ENCODE results near the gene PACSIN1.
"Not testable (repeated sequence)": the region's sequence is repeated elsewhere in the genome, so short reads cannot be mapped to it uniquely, and the experiment has no call there.

The PACSIN1 gene

GRCh38 chr6:34474754-34475153 is 8.9 kb downstream of the PACSIN1 start:
- Histone ChIP-seq H3K27ac (no peak overlapping the region), H3K36me3 (ENCODE audit: insufficient read depth, low read length) (no peaks in the 10 kb centered on the region), H3K9me3 (ENCODE audit: low read depth, low read length) (no peaks in the 10 kb centered on the region), H3K9ac (ENCODE audit: insufficient read length) (no peak overlapping the region), H3K4me3 (no peak overlapping the region)
- DNase-seq (ENCODE audit: low read depth, low spot score), result no peak
- TF ChIP-seq POLR2AphosphoS5 (IDR thresholded peaks at IDR 0.05; ENCODE audit: borderline replicate concordance, low read depth, low read length) (no peak), EZH2 (IDR thresholded peaks at IDR 0.05) (no peak), FOXP2 (optimal IDR thresholded peaks at IDR 0.05; ENCODE audit: control extremely low read depth, extremely low read length, insufficient read depth) (no peak)

GRCh38 chr6:34475238-34475682 is 9.4 kb downstream of the PACSIN1 start:
- Histone ChIP-seq H3K9ac (ENCODE audit: insufficient read length) (no peak overlapping the region), H3K36me3 (ENCODE audit: insufficient read depth, low read length) (no peaks in the 10 kb centered on the region), H3K9me3 (ENCODE audit: low read depth, low read length) (no peaks in the 10 kb centered on the region), H3K4me3 (no peak overlapping the region), H3K27ac (no peak overlapping the region)
- no peak for DNase-seq (ENCODE audit: low read depth, low spot score)
- no peak for TF ChIP-seq POLR2AphosphoS5 (IDR thresholded peaks at IDR 0.05; ENCODE audit: borderline replicate concordance, low read depth, low read length)
- TF ChIP-seq FOXP2 (optimal IDR thresholded peaks at IDR 0.05; ENCODE audit: control extremely low read depth, extremely low read length, insufficient read depth), result no peak
- no peak for TF ChIP-seq EZH2 (IDR thresholded peaks at IDR 0.05)

GRCh38 chr6:34475767-34476328 is 10.0 kb downstream of the PACSIN1 start:
- Histone ChIP-seq H3K9ac (ENCODE audit: insufficient read length) (no peak overlapping the region), H3K36me3 (ENCODE audit: insufficient read depth, low read length) (no peaks in the 10 kb centered on the region), H3K27ac (no peak overlapping the region), H3K9me3 (ENCODE audit: low read depth, low read length) (no peaks in the 10 kb centered on the region), H3K4me3 (no peak overlapping the region)
- TF ChIP-seq POLR2AphosphoS5 (IDR thresholded peaks at IDR 0.05; ENCODE audit: borderline replicate concordance, low read depth, low read length) (no peak), FOXP2 (optimal IDR thresholded peaks at IDR 0.05; ENCODE audit: control extremely low read depth, extremely low read length, insufficient read depth) (no peak), EZH2 (IDR thresholded peaks at IDR 0.05) (no peak)
- no peak for DNase-seq (ENCODE audit: low read depth, low spot score)

- no peak overlapping the region for H3K9ac ChIP-seq (ENCODE audit: insufficient read length)
- no peak overlapping the region for H3K27ac ChIP-seq
- H3K36me3 ChIP-seq (ENCODE audit: insufficient read depth, low read length), result no peaks in the 10 kb centered on the region
- H3K4me3 ChIP-seq, result no peak overlapping the region
- TF ChIP-seq EZH2 (IDR thresholded peaks at IDR 0.05) (no peak), POLR2AphosphoS5 (IDR thresholded peaks at IDR 0.05; ENCODE audit: borderline replicate concordance, low read depth, low read length) (no peak), FOXP2 (optimal IDR thresholded peaks at IDR 0.05; ENCODE audit: control extremely low read depth, extremely low read length, insufficient read depth) (no peak)
- no peaks in the 10 kb centered on the region for H3K9me3 ChIP-seq (ENCODE audit: low read depth, low read length)
- no peak for DNase-seq (ENCODE audit: low read depth, low spot score)
Observed at GRCh38 chr6:34476447-34476846, 10.6 kb downstream of the PACSIN1 start.

DNA sequence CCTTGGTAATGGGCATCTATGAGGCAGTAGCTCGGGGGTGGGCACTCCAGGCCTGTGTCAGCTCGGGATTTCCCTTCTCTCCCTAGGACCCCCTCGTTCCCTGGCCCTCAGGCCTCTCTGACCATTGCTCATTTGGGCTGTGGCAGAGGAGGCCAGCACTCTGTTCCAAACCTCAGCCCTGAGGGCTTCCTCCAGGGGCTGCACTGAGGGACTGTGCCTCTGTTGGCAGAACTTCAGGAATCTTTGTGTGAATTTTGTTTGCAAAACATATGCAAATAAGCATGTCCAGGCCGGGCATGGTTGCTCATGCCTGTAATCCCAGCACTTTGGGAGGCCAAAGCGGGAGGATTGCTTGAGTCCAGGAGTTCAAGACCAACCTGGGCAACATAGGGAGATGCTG is 11.0 kb downstream of the PACSIN1 start:
- no peak for DNase-seq (ENCODE audit: low read depth, low spot score)
- Histone ChIP-seq H3K27ac (no peak overlapping the region), H3K9ac (ENCODE audit: insufficient read length) (no peak overlapping the region), H3K9me3 (ENCODE audit: low read depth, low read length) (no peaks in the 10 kb centered on the region), H3K4me3 (no peak overlapping the region), H3K36me3 (ENCODE audit: insufficient read depth, low read length) (no peaks in the 10 kb centered on the region)
- TF ChIP-seq POLR2AphosphoS5 (IDR thresholded peaks at IDR 0.05; ENCODE audit: borderline replicate concordance, low read depth, low read length) (no peak), FOXP2 (optimal IDR thresholded peaks at IDR 0.05; ENCODE audit: control extremely low read depth, extremely low read length, insufficient read depth) (no peak), EZH2 (IDR thresholded peaks at IDR 0.05) (no peak)

- no peaks in the 10 kb centered on the region for H3K9me3 ChIP-seq (ENCODE audit: low read depth, low read length)
- DNase-seq (ENCODE audit: low read depth, low spot score), result no peak
- H3K4me3 ChIP-seq, result no peak overlapping the region
- no peak overlapping the region for H3K27ac ChIP-seq
- no peak overlapping the region for H3K9ac ChIP-seq (ENCODE audit: insufficient read length)
- TF ChIP-seq POLR2AphosphoS5 (IDR thresholded peaks at IDR 0.05; ENCODE audit: borderline replicate concordance, low read depth, low read length) (no peak), EZH2 (IDR thresholded peaks at IDR 0.05) (no peak), FOXP2 (optimal IDR thresholded peaks at IDR 0.05; ENCODE audit: control extremely low read depth, extremely low read length, insufficient read depth) (no peak)
- no peaks in the 10 kb centered on the region for H3K36me3 ChIP-seq (ENCODE audit: insufficient read depth, low read length)
Observed at GRCh38 chr6:34478796-34479195, 12.9 kb downstream of the PACSIN1 start.

- DNase-seq (ENCODE audit: low read depth, low spot score); H3K9ac ChIP-seq (ENCODE audit: insufficient read length); H3K36me3 ChIP-seq (ENCODE audit: insufficient read depth, low read length); H3K27ac ChIP-seq; H3K9me3 ChIP-seq (ENCODE audit: low read depth, low read length); H3K4me3 ChIP-seq: not testable (repeated sequence)
Observed at GRCh38 chr6:34483781-34484180, 17.9 kb downstream of the PACSIN1 start.

DNA sequence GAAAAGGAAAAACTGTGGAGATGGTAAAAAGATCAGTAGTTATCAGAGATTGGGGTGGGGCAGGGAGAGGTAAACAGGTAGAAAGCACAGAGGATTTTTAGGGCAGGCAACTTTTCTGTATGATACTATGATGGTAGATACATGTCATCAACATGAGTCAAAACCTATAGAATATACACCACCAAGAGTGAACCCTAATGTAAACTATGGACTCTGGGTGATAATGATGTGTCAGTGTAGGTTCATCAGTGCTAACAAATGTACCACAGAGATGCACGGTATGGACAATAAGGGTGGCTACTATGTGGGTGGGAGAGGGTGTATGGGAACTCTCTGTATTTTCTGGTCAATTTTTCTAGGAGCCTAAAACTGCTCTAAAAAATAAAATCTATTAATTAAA is 18.5 kb downstream of the PACSIN1 start:
- Histone ChIP-seq H3K4me3 (no peak overlapping the region), H3K27ac (no peak overlapping the region), H3K9me3 (ENCODE audit: low read depth, low read length) (no peaks in the 10 kb centered on the region), H3K9ac (ENCODE audit: insufficient read length) (no peak overlapping the region), H3K36me3 (ENCODE audit: insufficient read depth, low read length) (no peaks in the 10 kb centered on the region)
- TF ChIP-seq FOXP2 (optimal IDR thresholded peaks at IDR 0.05; ENCODE audit: control extremely low read depth, extremely low read length, insufficient read depth) (no peak), EZH2 (IDR thresholded peaks at IDR 0.05) (no peak), POLR2AphosphoS5 (IDR thresholded peaks at IDR 0.05; ENCODE audit: borderline replicate concordance, low read depth, low read length) (no peak)
- no peak for DNase-seq (ENCODE audit: low read depth, low spot score)

DNA sequence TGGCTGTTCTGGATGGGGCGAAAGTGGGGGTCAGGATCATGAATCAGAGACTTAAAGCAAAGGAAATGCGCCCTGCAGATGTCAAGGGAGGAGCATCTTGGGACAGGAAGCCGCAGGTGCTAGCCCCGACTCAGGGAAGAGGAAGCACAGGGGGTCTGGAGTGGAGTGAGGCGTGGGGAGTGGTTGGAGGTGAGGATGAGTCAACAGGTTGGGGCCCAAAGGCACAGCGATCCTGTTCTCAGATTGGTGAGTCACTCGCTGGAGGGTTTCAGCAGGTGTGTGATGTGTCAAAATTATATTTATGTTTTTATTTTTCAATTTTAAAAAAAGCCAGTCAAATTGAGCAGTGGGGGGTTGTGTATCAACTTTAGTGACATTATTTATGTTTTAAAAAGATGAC is 19.0 kb downstream of the PACSIN1 start:
- Histone ChIP-seq H3K27ac (no peak overlapping the region), H3K36me3 (ENCODE audit: insufficient read depth, low read length) (no peaks in the 10 kb centered on the region), H3K9ac (ENCODE audit: insufficient read length) (no peak overlapping the region), H3K4me3 (no peak overlapping the region), H3K9me3 (ENCODE audit: low read depth, low read length) (no peaks in the 10 kb centered on the region)
- TF ChIP-seq POLR2AphosphoS5 (IDR thresholded peaks at IDR 0.05; ENCODE audit: borderline replicate concordance, low read depth, low read length) (no peak), FOXP2 (optimal IDR thresholded peaks at IDR 0.05; ENCODE audit: control extremely low read depth, extremely low read length, insufficient read depth) (no peak), EZH2 (IDR thresholded peaks at IDR 0.05) (no peak)
- DNase-seq (ENCODE audit: low read depth, low spot score), result no peak

Data from SK-N-MC (cell line).